Rectal smooth muscle tissue (tissue), 1 donor: Measurements from ENCODE around the gene GBE1.

Source experiments
- H3K27ac ChIP-seq: one replicate; pipeline ENCODE4 v1.7.0; 2013; ENCODE audit warnings: low read depth, low read length, inconsistent platforms
- H3K27me3 ChIP-seq: one replicate; pipeline ENCODE4 v1.7.0; 2013; ENCODE audit warnings: low read length; ENCODE audit not compliant: control insufficient read depth, insufficient read depth
- H3K36me3 ChIP-seq: one replicate; pipeline ENCODE4 v1.7.0; 2013; ENCODE audit warnings: low read length; ENCODE audit not compliant: control insufficient read depth, insufficient read depth
- H3K4me1 ChIP-seq: one replicate; pipeline ENCODE4 v1.7.0; 2013; ENCODE audit warnings: low read length; ENCODE audit not compliant: control insufficient read depth, insufficient read depth
- H3K4me3 ChIP-seq: one replicate; pipeline ENCODE4 v1.7.0; 2013; ENCODE audit warnings: low read length
- H3K9ac ChIP-seq: one replicate; pipeline ENCODE4 v1.7.0; 2013; ENCODE audit warnings: low read length

The GBE1 gene

GRCh38 chr3:81638480-81638879 is 123.0 kb downstream of the GBE1 start:
- Histone ChIP-seq H3K36me3 (no peaks in the 10 kb centered on the region), H3K27me3 (no peaks in the 10 kb centered on the region), H3K27ac (no peak overlapping the region), H3K4me3 (no peak overlapping the region), H3K4me1 (no peaks in the 10 kb centered on the region), H3K9ac (no peak overlapping the region)

- no peaks in the 10 kb centered on the region for H3K4me1 ChIP-seq
- no peak overlapping the region for H3K27ac ChIP-seq
- H3K9ac ChIP-seq, result no peak overlapping the region
- H3K27me3 ChIP-seq, result no peaks in the 10 kb centered on the region
- no peak overlapping the region for H3K4me3 ChIP-seq
- no peaks in the 10 kb centered on the region for H3K36me3 ChIP-seq
Observed at GRCh38 chr3:81632659-81633058, 128.8 kb downstream of the GBE1 start.

GRCh38 chr3:81624756-81625155 is 136.7 kb downstream of the GBE1 start:
- no peak overlapping the region for H3K4me3 ChIP-seq
- no peak overlapping the region for H3K9ac ChIP-seq
- no peak overlapping the region for H3K27ac ChIP-seq
- H3K4me1 ChIP-seq, result no peaks in the 10 kb centered on the region
- no peaks in the 10 kb centered on the region for H3K36me3 ChIP-seq
- H3K27me3 ChIP-seq, result no peaks in the 10 kb centered on the region

- H3K4me1 ChIP-seq, result no peaks in the 10 kb centered on the region
- H3K36me3 ChIP-seq, result no peaks in the 10 kb centered on the region
- no peak overlapping the region for H3K4me3 ChIP-seq
- no peak overlapping the region for H3K27ac ChIP-seq
- no peak overlapping the region for H3K9ac ChIP-seq
- H3K27me3 ChIP-seq, result no peaks in the 10 kb centered on the region
Observed at GRCh38 chr3:81622395-81622794, 139.1 kb downstream of the GBE1 start.

- no peak overlapping the region for H3K9ac ChIP-seq
- no peaks in the 10 kb centered on the region for H3K4me1 ChIP-seq
- H3K4me3 ChIP-seq, result no peak overlapping the region
- no peaks in the 10 kb centered on the region for H3K27me3 ChIP-seq
- H3K36me3 ChIP-seq, result no peaks in the 10 kb centered on the region
- no peak overlapping the region for H3K27ac ChIP-seq
Observed at GRCh38 chr3:81621277-81621676, 140.2 kb downstream of the GBE1 start.

- H3K36me3 ChIP-seq, result no peaks in the 10 kb centered on the region
- no peaks in the 10 kb centered on the region for H3K27me3 ChIP-seq
- H3K4me1 ChIP-seq, result no peaks in the 10 kb centered on the region
- no peak overlapping the region for H3K27ac ChIP-seq
- H3K9ac ChIP-seq, result no peak overlapping the region
- no peak overlapping the region for H3K4me3 ChIP-seq
Observed at GRCh38 chr3:81620849-81621248, 140.6 kb downstream of the GBE1 start.

GRCh38 chr3:81612768-81613167 is 148.7 kb downstream of the GBE1 start:
- no peaks in the 10 kb centered on the region for H3K4me1 ChIP-seq
- H3K36me3 ChIP-seq, result no peaks in the 10 kb centered on the region
- H3K27me3 ChIP-seq, result no peaks in the 10 kb centered on the region
- no peak overlapping the region for H3K9ac ChIP-seq
- no peak overlapping the region for H3K27ac ChIP-seq
- no peak overlapping the region for H3K4me3 ChIP-seq

- Histone ChIP-seq H3K4me3 (no peak overlapping the region), H3K9ac (no peak overlapping the region), H3K27ac (no peak overlapping the region), H3K27me3 (no peaks in the 10 kb centered on the region), H3K4me1 (no peaks in the 10 kb centered on the region), H3K36me3 (no peaks in the 10 kb centered on the region)
Observed at GRCh38 chr3:81602781-81603180, 158.7 kb downstream of the GBE1 start.

GRCh38 chr3:81601707-81602305 is 159.6 kb downstream of the GBE1 start:
- Histone ChIP-seq H3K36me3 (no peaks in the 10 kb centered on the region), H3K9ac (no peak overlapping the region), H3K4me3 (no peak overlapping the region), H3K4me1 (no peaks in the 10 kb centered on the region), H3K27ac (no peak overlapping the region), H3K27me3 (no peaks in the 10 kb centered on the region)

GRCh38 chr3:81592101-81592500 is 169.3 kb downstream of the GBE1 start:
- no peak overlapping the region for H3K9ac ChIP-seq
- no peaks in the 10 kb centered on the region for H3K27me3 ChIP-seq
- H3K4me3 ChIP-seq, result no peak overlapping the region
- no peak overlapping the region for H3K27ac ChIP-seq
- no peaks in the 10 kb centered on the region for H3K36me3 ChIP-seq
- H3K4me1 ChIP-seq, result no peaks in the 10 kb centered on the region

GRCh38 chr3:81585937-81586336 is 175.5 kb downstream of the GBE1 start:
- Histone ChIP-seq H3K36me3 (no peaks in the 10 kb centered on the region), H3K27me3 (no peaks in the 10 kb centered on the region), H3K9ac (no peak overlapping the region), H3K4me1 (no peaks in the 10 kb centered on the region), H3K27ac (no peak overlapping the region), H3K4me3 (no peak overlapping the region)

- Histone ChIP-seq H3K4me1 (no peaks in the 10 kb centered on the region), H3K27ac (no peak overlapping the region), H3K36me3 (no peaks in the 10 kb centered on the region), H3K4me3 (no peak overlapping the region), H3K27me3 (no peaks in the 10 kb centered on the region), H3K9ac (no peak overlapping the region)
Observed at GRCh38 chr3:81585056-81585455, 176.4 kb downstream of the GBE1 start.

GRCh38 chr3:81581966-81582599 is 179.4 kb downstream of the GBE1 start:
- Histone ChIP-seq H3K36me3 (no peaks in the 10 kb centered on the region), H3K27me3 (no peaks in the 10 kb centered on the region), H3K4me1 (no peaks in the 10 kb centered on the region), H3K9ac (no peak overlapping the region), H3K4me3 (no peak overlapping the region), H3K27ac (no peak overlapping the region)
